ES-I3 (cell line): ENCODE results near the gene ZNF600.
"Not testable (repeated sequence)": the region's sequence is repeated elsewhere in the genome, so short reads cannot be mapped to it uniquely, and the experiment has no call there.

Experiments used
- H3K36me3 ChIP-seq: 2 replicates; pipeline ENCODE4 v1.6.1; 2013; ENCODE audit warnings: mild to moderate bottlenecking, low read length, control low read depth, moderate library complexity; ENCODE audit not compliant: insufficient read depth
- H3K4me1 ChIP-seq: 2 replicates; pipeline ENCODE4 v1.6.1; 2013; ENCODE audit warnings: mild to moderate bottlenecking, control low read depth, low read length; ENCODE audit not compliant: insufficient read depth
- H3K9ac ChIP-seq: 2 replicates; pipeline ENCODE4 v1.6.1; 2013; ENCODE audit warnings: low read depth, mild to moderate bottlenecking, low read length, moderate library complexity
- H3K9me3 ChIP-seq: 2 replicates; pipeline ENCODE4 v1.6.1; 2013; ENCODE audit warnings: mild to moderate bottlenecking, low read length, moderate library complexity; ENCODE audit not compliant: control insufficient read depth, insufficient read depth

The ZNF600 gene

GRCh38 chr19:52786464-52787354 lies at the start of gene ZNF600:
Gene ZNF600 (minus strand): TSS chr19:52786791. CDS start chr19:52778888, 7,903 bp downstream.
- H3K9me3 ChIP-seq, H3K4me1 ChIP-seq, H3K36me3 ChIP-seq: not testable (repeated sequence)
- peak within 1 kb of the TSS; percentile 93 for H3K9ac ChIP-seq

GRCh38 chr19:52834289-52834688 lies 47.7 kb upstream of the ZNF600 start:
- H3K9me3 ChIP-seq, H3K9ac ChIP-seq, H3K36me3 ChIP-seq, H3K4me1 ChIP-seq: not testable (repeated sequence)

GRCh38 chr19:52833541-52833940 lies 47.0 kb upstream of the ZNF600 start:
- H3K36me3 ChIP-seq, H3K9me3 ChIP-seq, H3K4me1 ChIP-seq, H3K9ac ChIP-seq: not testable (repeated sequence)

GRCh38 chr19:52829866-52830265 lies 43.3 kb upstream of the ZNF600 start:
- H3K9me3 ChIP-seq, H3K4me1 ChIP-seq, H3K36me3 ChIP-seq, H3K9ac ChIP-seq: not testable (repeated sequence)

GRCh38 chr19:52825765-52826164 lies 39.2 kb upstream of the ZNF600 start:
- Histone ChIP-seq H3K4me1 (no peaks in the 10 kb centered on the region), H3K9ac (no peak overlapping the region), H3K9me3 (no peaks in the 10 kb centered on the region), H3K36me3 (no peaks in the 10 kb centered on the region)

GRCh38 chr19:52823676-52824075 lies 37.1 kb upstream of the ZNF600 start:
- no peaks in the 10 kb centered on the region for H3K4me1 ChIP-seq
- no peak overlapping the region for H3K9ac ChIP-seq
- H3K9me3 ChIP-seq: no peaks in the 10 kb centered on the region
- no peaks in the 10 kb centered on the region for H3K36me3 ChIP-seq

- H3K4me1 ChIP-seq, H3K9me3 ChIP-seq, H3K36me3 ChIP-seq: not testable (repeated sequence)
- peak within 1 kb of the TSS; percentile 66 for H3K9ac ChIP-seq
Observed at GRCh38 chr19:52821204-52821960, 34.8 kb upstream of the ZNF600 start, which contains the start of gene ZNF28. Gene ZNF28 (minus strand): TSS chr19:52821633. CDS start chr19:52817958, 3,675 bp downstream.

GRCh38 chr19:52820472-52821203 lies 34.0 kb upstream of the ZNF600 start:
- not testable (repeated sequence) for H3K36me3 ChIP-seq, H3K9me3 ChIP-seq, H3K4me1 ChIP-seq
- H3K9ac ChIP-seq: peak overlapping the region; percentile 66

- Histone ChIP-seq H3K9me3 (no peaks in the 10 kb centered on the region; the same call in 1 of the 2 replicates), H3K36me3 (peaks cover 15% of the 10 kb centered on the region; the same call in 1 of the 2 replicates), H3K4me1 (no peaks in the 10 kb centered on the region), H3K9ac (no peak overlapping the region)
Observed at GRCh38 chr19:52809801-52810200, 23.2 kb upstream of the ZNF600 start.

GRCh38 chr19:52799950-52800640 lies 13.5 kb upstream of the ZNF600 start:
- H3K4me1 ChIP-seq, H3K9ac ChIP-seq: not testable (repeated sequence)
- Histone ChIP-seq H3K9me3 (peaks cover 38% of the 10 kb centered on the region), H3K36me3 (peaks cover 27% of the 10 kb centered on the region)

GRCh38 chr19:52789440-52789839 lies 2.8 kb upstream of the ZNF600 start:
- H3K9me3 ChIP-seq: no peaks in the 10 kb centered on the region
- H3K9ac ChIP-seq: no peak overlapping the region
- H3K36me3 ChIP-seq: no peaks in the 10 kb centered on the region; the same call in 1 of the 2 replicates
- no peaks in the 10 kb centered on the region for H3K4me1 ChIP-seq

GRCh38 chr19:52786078-52786463 lies 520 bp downstream of the ZNF600 start:
- Histone ChIP-seq H3K9ac (peak overlapping the region; percentile 93), H3K4me1 (no peaks in the 10 kb centered on the region), H3K9me3 (no peaks in the 10 kb centered on the region), H3K36me3 (no peaks in the 10 kb centered on the region; the same call in 1 of the 2 replicates)

- Histone ChIP-seq H3K9me3 (no peaks in the 10 kb centered on the region), H3K36me3 (no peaks in the 10 kb centered on the region), H3K9ac (peak overlapping the region; percentile 93; the same call in 1 of the 2 replicates), H3K4me1 (no peaks in the 10 kb centered on the region)
Observed at GRCh38 chr19:52785506-52785905, 1.1 kb downstream of the ZNF600 start.

GRCh38 chr19:52782864-52783263 lies 3.7 kb downstream of the ZNF600 start:
- H3K4me1 ChIP-seq, H3K9me3 ChIP-seq, H3K36me3 ChIP-seq, H3K9ac ChIP-seq: not testable (repeated sequence)
